ENCODE data around the gene PLN. TPM values are rescaled to one million over a fixed set of nuclear protein-coding genes. Genes with fewer than 3 reads are reported as not detected.
A peak's percentile ranks its signal among the peaks of the same experiment; 100 is the strongest.

PLN gene
- not detected for polyA plus RNA-seq (2012; ENCODE audit: low read depth, missing spikeins)

- FAIRE-seq (no peak), DNase-seq (ENCODE audit: insufficient read length, low spot score) (no peak)
- TF ChIP-seq POLR2A (IDR thresholded peaks at IDR 0.05; ENCODE audit: low read depth, low read length) (no peak), PAX5 (IDR thresholded peaks at IDR 0.05; ENCODE audit: insufficient read depth, low read length, severe bottlenecking) (no peak), POLR2AphosphoS5 (IDR thresholded peaks at IDR 0.05; ENCODE audit: low read depth, low read length) (no peak), SPI1 (IDR thresholded peaks at IDR 0.05; ENCODE audit: low read depth, low read length) (no peak), TAF1 (IDR thresholded peaks at IDR 0.05; ENCODE audit: low read depth, low read length) (no peak), POU2F2 (IDR thresholded peaks at IDR 0.05; ENCODE audit: low read depth, low read length) (no peak)
Observed at GRCh38 chr6:118548136-118548535, at the start of gene PLN. Gene PLN (plus strand): TSS chr6:118548296. CDS start chr6:118558922, 10,626 bp downstream.

- no peak for TF ChIP-seq SPI1 (IDR thresholded peaks at IDR 0.05; ENCODE audit: low read depth, low read length)
- no peak for TF ChIP-seq PAX5 (IDR thresholded peaks at IDR 0.05; ENCODE audit: insufficient read depth, low read length, severe bottlenecking)
- TF ChIP-seq TAF1 (IDR thresholded peaks at IDR 0.05; ENCODE audit: low read depth, low read length): no peak
- TF ChIP-seq POU2F2 (IDR thresholded peaks at IDR 0.05; ENCODE audit: low read depth, low read length): no peak
- no peak for TF ChIP-seq POLR2A (IDR thresholded peaks at IDR 0.05; ENCODE audit: low read depth, low read length)
- TF ChIP-seq POLR2AphosphoS5 (IDR thresholded peaks at IDR 0.05; ENCODE audit: low read depth, low read length): no peak
- FAIRE-seq (no peak), DNase-seq (ENCODE audit: insufficient read length, low spot score) (no peak)
Observed at GRCh38 chr6:118500130-118501015, 47.7 kb upstream of the PLN start.

- no peak for DNase-seq (ENCODE audit: insufficient read length, low spot score)
- TF ChIP-seq PAX5 (IDR thresholded peaks at IDR 0.05; ENCODE audit: insufficient read depth, low read length, severe bottlenecking) (no peak), TAF1 (IDR thresholded peaks at IDR 0.05; ENCODE audit: low read depth, low read length) (no peak), POU2F2 (IDR thresholded peaks at IDR 0.05; ENCODE audit: low read depth, low read length) (no peak), POLR2A (IDR thresholded peaks at IDR 0.05; ENCODE audit: low read depth, low read length) (no peak), SPI1 (IDR thresholded peaks at IDR 0.05; ENCODE audit: low read depth, low read length) (no peak), POLR2AphosphoS5 (IDR thresholded peaks at IDR 0.05; ENCODE audit: low read depth, low read length) (no peak)
Observed at GRCh38 chr6:118501099-118501498, 47.0 kb upstream of the PLN start.

GRCh38 chr6:118501765-118502164 is 46.3 kb upstream of the PLN start:
- FAIRE-seq (no peak), DNase-seq (ENCODE audit: insufficient read length, low spot score) (no peak)
- TF ChIP-seq POLR2A (IDR thresholded peaks at IDR 0.05; ENCODE audit: low read depth, low read length) (no peak), POU2F2 (IDR thresholded peaks at IDR 0.05; ENCODE audit: low read depth, low read length) (no peak), TAF1 (IDR thresholded peaks at IDR 0.05; ENCODE audit: low read depth, low read length) (no peak), SPI1 (IDR thresholded peaks at IDR 0.05; ENCODE audit: low read depth, low read length) (no peak), PAX5 (IDR thresholded peaks at IDR 0.05; ENCODE audit: insufficient read depth, low read length, severe bottlenecking) (no peak), POLR2AphosphoS5 (IDR thresholded peaks at IDR 0.05; ENCODE audit: low read depth, low read length) (no peak)

More at GRCh38 chr6:118501099-118501498, 47.0 kb upstream of the PLN start:
- no peak for FAIRE-seq

- no peak for TF ChIP-seq TAF1 (IDR thresholded peaks at IDR 0.05; ENCODE audit: low read depth, low read length)
- no peak for TF ChIP-seq PAX5 (IDR thresholded peaks at IDR 0.05; ENCODE audit: insufficient read depth, low read length, severe bottlenecking)
- TF ChIP-seq POU2F2 (IDR thresholded peaks at IDR 0.05; ENCODE audit: low read depth, low read length): no peak
- no peak for TF ChIP-seq SPI1 (IDR thresholded peaks at IDR 0.05; ENCODE audit: low read depth, low read length)
- TF ChIP-seq POLR2A (IDR thresholded peaks at IDR 0.05; ENCODE audit: low read depth, low read length): no peak
- no peak for DNase-seq (ENCODE audit: insufficient read length, low spot score)
- FAIRE-seq: no peak
Observed at GRCh38 chr6:118502169-118502568, 45.9 kb upstream of the PLN start.

- DNase-seq (ENCODE audit: insufficient read length, low spot score): no peak
- TF ChIP-seq SPI1 (IDR thresholded peaks at IDR 0.05; ENCODE audit: low read depth, low read length) (no peak), POLR2A (IDR thresholded peaks at IDR 0.05; ENCODE audit: low read depth, low read length) (no peak), PAX5 (IDR thresholded peaks at IDR 0.05; ENCODE audit: insufficient read depth, low read length, severe bottlenecking) (no peak), POLR2AphosphoS5 (IDR thresholded peaks at IDR 0.05; ENCODE audit: low read depth, low read length) (no peak), TAF1 (IDR thresholded peaks at IDR 0.05; ENCODE audit: low read depth, low read length) (no peak), POU2F2 (IDR thresholded peaks at IDR 0.05; ENCODE audit: low read depth, low read length) (no peak)
- no peak for FAIRE-seq
Observed at GRCh38 chr6:118504611-118505010, 43.5 kb upstream of the PLN start.

GRCh38 chr6:118505656-118506055 is 42.4 kb upstream of the PLN start:
- TF ChIP-seq POU2F2 (IDR thresholded peaks at IDR 0.05; ENCODE audit: low read depth, low read length) (no peak), TAF1 (IDR thresholded peaks at IDR 0.05; ENCODE audit: low read depth, low read length) (no peak), SPI1 (IDR thresholded peaks at IDR 0.05; ENCODE audit: low read depth, low read length) (no peak), PAX5 (IDR thresholded peaks at IDR 0.05; ENCODE audit: insufficient read depth, low read length, severe bottlenecking) (no peak), POLR2AphosphoS5 (IDR thresholded peaks at IDR 0.05; ENCODE audit: low read depth, low read length) (no peak), POLR2A (IDR thresholded peaks at IDR 0.05; ENCODE audit: low read depth, low read length) (no peak)
- DNase-seq (ENCODE audit: insufficient read length, low spot score) (no peak), FAIRE-seq (no peak)

- TF ChIP-seq SPI1 (IDR thresholded peaks at IDR 0.05; ENCODE audit: low read depth, low read length) (peak; percentile 64), TAF1 (IDR thresholded peaks at IDR 0.05; ENCODE audit: low read depth, low read length) (no peak)
- FAIRE-seq (peak; percentile 60), DNase-seq (ENCODE audit: insufficient read length, low spot score) (no peak)
Observed at GRCh38 chr6:118506071-118506638, 41.9 kb upstream of the PLN start.

GRCh38 chr6:118507636-118508035 is 40.5 kb upstream of the PLN start:
- FAIRE-seq (no peak), DNase-seq (ENCODE audit: insufficient read length, low spot score) (no peak)
- TF ChIP-seq POLR2AphosphoS5 (IDR thresholded peaks at IDR 0.05; ENCODE audit: low read depth, low read length): no peak
- TF ChIP-seq POU2F2 (IDR thresholded peaks at IDR 0.05; ENCODE audit: low read depth, low read length): no peak
- TF ChIP-seq POLR2A (IDR thresholded peaks at IDR 0.05; ENCODE audit: low read depth, low read length): no peak
- TF ChIP-seq PAX5 (IDR thresholded peaks at IDR 0.05; ENCODE audit: insufficient read depth, low read length, severe bottlenecking): no peak
- no peak for TF ChIP-seq SPI1 (IDR thresholded peaks at IDR 0.05; ENCODE audit: low read depth, low read length)
